Heart left ventricle (tissue), 13 donors: Measurements from ENCODE around the gene L3MBTL3.

Source experiments
- CTCF ChIP-seq, 12 donors: fragments of 200-600 bp; sonication (generic) in 4 of 12; IDR thresholded peaks; one replicate each; pipeline versions ENCODE4 v1.5.0 to v1.8.0; 2018 to 2022; ENCODE audit warnings: antibody characterized with exemption in 12 of 12, mild to moderate bottlenecking in 5 of 12
- POLR2A ChIP-seq, 2 donors: fragments of 450-650 bp; IDR thresholded peaks; one replicate each; pipeline ENCODE4 v1.6.1; 2017; ENCODE audit warnings: antibody characterized with exemption in 2 of 2, mild to moderate bottlenecking in 2 of 2, moderate library complexity in 2 of 2
- donor health status: ischemic (EF 13 %, LVEDD 7.1; RV severe dilation, severe dysfunction).
- donor health status: DM: no; HTN: yes; CAD: no.
- donor health status: DM: no; HTN: no; CAD: no.
- donor health status: ischemic (EF 25% LVEDD 6.9; RV normal size, moderate dysfunction).
- donor health status: ischemic (EF 25% LVEDD 5.7; RV mildly dilated, moderate dysfunction).
- donor health status: ischemic (EF 35%, LVEDD 5.7; RV mildly dilated, moderate dysfunction).
- donor health status: nonischemic (EF 11% LVEDD 7.7; RV severe dilation, severe dysfunction).
- donor health status: DM: yes; HTN: yes; CAD: no.
- donor health status: PGD.
- donor health status: ischemic (EF 29% LVEDD 5.4; RV normal size, mild dysfunction).
- donor health status: nonischemic (EF 23%, LVEDD 6.1; RV moderate dilation, normal function).

GRCh38 chr6:130065609-130066156, 47.3 kb downstream of the L3MBTL3 start:
- TF ChIP-seq CTCF (IDR thresholded peaks at IDR 0.05) (no peak), POLR2A (IDR thresholded peaks at IDR 0.05) (no peak)
